ENCODE measurements around the gene AMELY.

- TF ChIP-seq CTCF (IDR thresholded peaks at IDR 0.05) (no peak), POLR2A (IDR thresholded peaks at IDR 0.05) (no peak)
These were observed 62.2 kb downstream of the AMELY start for GRCh38 chrY:6849384-6849783.
